Measurements from ENCODE around the gene SLC6A3. TPM values are rescaled to one million over a fixed set of nuclear protein-coding genes. Genes with fewer than 3 reads are reported as not detected.

SLC6A3 gene
- total RNA-seq, 1 experiment from 2014 or later, result not detected

Other genes starting within 250 kb of the SLC6A3 start
- not detected in 2 replicates for gene SLC6A19, start 243.8 kb downstream of the SLC6A3 start, total RNA-seq (2014; rRNA removed; shearing (Covaris generic))
- not detected in 2 replicates for gene SLC6A18, start 220.1 kb downstream of the SLC6A3 start, total RNA-seq (2014; rRNA removed; shearing (Covaris generic))
- gene TERT, start 150.4 kb downstream of the SLC6A3 start, total RNA-seq (2014; rRNA removed; shearing (Covaris generic)), result 1.5 and 2.1 TPM in 2 replicates
- gene CLPTM1L, start 100.3 kb downstream of the SLC6A3 start, total RNA-seq (2014; rRNA removed; shearing (Covaris generic)), result 255 and 278 TPM in 2 replicates
- gene LPCAT1, start 78.5 kb upstream of the SLC6A3 start, total RNA-seq (2014; rRNA removed; shearing (Covaris generic)), result 30.6 and 31.2 TPM in 2 replicates

Data from NCI-H460 (cell line).